ENCODE results near the gene EZH2. TPM values are rescaled to one million over a fixed set of nuclear protein-coding genes. Genes with fewer than 3 reads are reported as not detected.

Gene EZH2
- total and polyA plus RNA-seq, 2 of the 4 experiments (the other 2 are of a cell fraction), result 13.1 to 19.8 TPM

DNA sequence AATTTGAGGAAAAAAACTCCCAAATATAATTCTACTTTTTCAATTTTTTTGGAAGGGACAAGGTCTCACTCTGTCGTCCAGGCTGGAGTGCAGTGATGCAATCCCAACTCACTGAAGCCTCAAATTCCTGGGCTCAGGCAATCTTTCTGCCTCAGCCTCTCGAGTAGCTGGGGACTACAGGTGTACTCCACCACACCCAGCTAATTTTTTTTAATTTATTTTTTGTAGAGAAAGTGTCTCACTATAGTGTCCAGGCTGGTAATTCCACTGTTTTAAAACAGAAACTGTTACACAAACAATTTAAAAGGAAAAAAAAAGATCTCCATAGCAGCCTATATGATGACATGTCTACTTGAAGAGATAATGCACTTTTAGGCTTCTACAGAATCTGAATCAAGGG, 25.6 kb downstream of the EZH2 start:
- no peaks in the 10 kb centered on the region for H3K4me1 ChIP-seq (ENCODE audit: control insufficient read depth, insufficient read depth, low read length)
- no peak overlapping the region for H2AFZ ChIP-seq (replicated peaks; ENCODE audit: low read length, poor library complexity)
- no peak for ATAC-seq (ENCODE audit: low read depth)
- peaks cover 11% of the 10 kb centered on the region for H4K20me1 ChIP-seq (ENCODE audit: insufficient read depth, low read length)
- no peak overlapping the region for H3K9ac ChIP-seq (ENCODE audit: low read depth, low read length)
- no peak overlapping the region for H4K91ac ChIP-seq (ENCODE audit: insufficient read depth, low read depth, low read length)
- H2BK120ac ChIP-seq (ENCODE audit: low read depth, low read length), result no peak overlapping the region
- dilution Hi-C loops (cut with HindIII; ENCODE audit: low sequenced_read_pairs, unreplicated experiment), result no loop called here
- no peak overlapping the region for H2BK5ac ChIP-seq (ENCODE audit: low read depth, low read length, poor library complexity, severe bottlenecking)
- H3K4ac ChIP-seq (ENCODE audit: low read depth, low read length), result no peak overlapping the region
- TF ChIP-seq MAFK (IDR thresholded peaks at IDR 0.05; ENCODE audit: low read depth, low read length), result no peak
- TF ChIP-seq MAZ (IDR thresholded peaks at IDR 0.05; ENCODE audit: borderline replicate concordance, low read depth, low read length), result no peak
- TF ChIP-seq BHLHE40 (IDR thresholded peaks at IDR 0.05; ENCODE audit: low read depth, low read length), result no peak
- TF ChIP-seq CHD1 (IDR thresholded peaks at IDR 0.05; ENCODE audit: low read depth, low read length), result no peak
- no peak for TF ChIP-seq CEBPB (IDR thresholded peaks at IDR 0.05; ENCODE audit: low read depth, low read length)
- TF ChIP-seq SMC3 (IDR thresholded peaks at IDR 0.05; ENCODE audit: low read depth, low read length), result no peak
- H3K9me3 ChIP-seq (ENCODE audit: control insufficient read depth, insufficient read depth, low read length), result no peaks in the 10 kb centered on the region
- H3K27ac ChIP-seq (ENCODE audit: insufficient read depth, low read length), result no peak overlapping the region
- H4K5ac ChIP-seq (ENCODE audit: low read depth, low read length), result no peak overlapping the region
- no peak overlapping the region for H2AK5ac ChIP-seq (ENCODE audit: low read depth, low read length)
- WGBS, 2 experiments (ENCODE audit: extremely low coverage in 2 of 2, insufficient read length in 1 of 2), result no CpG with 5 or more reads among the region's 2 CpGs
- no peak overlapping the region for H2BK15ac ChIP-seq (ENCODE audit: low read depth, low read length)
- no peak overlapping the region for H4K8ac ChIP-seq (ENCODE audit: low read depth in 2 of 2, low read length in 2 of 2)
- no peak overlapping the region for H2AK9ac ChIP-seq (replicated peaks; ENCODE audit: low read depth, low read length, poor library complexity)
- in situ Hi-C loops (cut with MboI; ENCODE audit: low sequenced_read_pairs), result no loop called here
- H3K4me3 ChIP-seq (ENCODE audit: insufficient read depth, low read depth, low read length), result no peak overlapping the region
- no peak overlapping the region for H3K56ac ChIP-seq (ENCODE audit: extremely low read depth, insufficient read depth, low read length)
- H3K14ac ChIP-seq (replicated peaks; ENCODE audit: low read depth, low read length), result no peak overlapping the region
- peaks cover 17 to 58% of the 10 kb centered on the region in 2 experiments; a peak in 3 of 4 replicates for H3K79me1 ChIP-seq (ENCODE audit: low read depth in 1 of 2, low read length in 2 of 2)
- H3K4me2 ChIP-seq (ENCODE audit: low read depth, low read length), result no peak overlapping the region
- no TSS peak for BruUV-seq (replicated peaks)
- CTCF ChIA-PET, result no interaction called here
- peaks cover 3% of the 10 kb centered on the region; the same call in 1 of the 2 replicates for H3K9me1 ChIP-seq (ENCODE audit: insufficient read depth, low read length)
- intact Hi-C loops (cut with micrococcal nuclease), result no loop called here
- H3K27me3 ChIP-seq (ENCODE audit: control insufficient read depth, insufficient read depth, low read length), result no peaks in the 10 kb centered on the region
- POLR2A ChIA-PET (ENCODE audit: unreplicated experiment), result no interaction called here
- no peak for DNase-seq
- H3K18ac ChIP-seq (ENCODE audit: low read depth, low read length), result no peak overlapping the region
- H2BK20ac ChIP-seq (ENCODE audit: low read depth, low read length), result no peak overlapping the region
- H3K23ac ChIP-seq (ENCODE audit: low read depth, low read length), result no peak overlapping the region
- no peaks in the 10 kb centered on the region for H3K36me3 ChIP-seq (ENCODE audit: control insufficient read depth, insufficient read depth, low read length)
